Measurements from ENCODE around the gene PRR5L.

Gene PRR5L

GRCh38 chr11:36467916-36468315 is 171.8 kb downstream of the PRR5L start:
- Mint-ChIP-seq H3K4me1 (peaks cover 3% of the 10 kb centered on the region), H3K4me3 (no peak overlapping the region), H3K27me3 (ENCODE audit: low read depth, poor library complexity) (no peaks in the 10 kb centered on the region), H3K9me3 (no peaks in the 10 kb centered on the region), H3K36me3 (ENCODE audit: low read depth) (peaks cover 26% of the 10 kb centered on the region), H3K27ac (no peak overlapping the region)
- no peak for TF ChIP-seq CTCF (IDR thresholded peaks at IDR 0.05)
- no peak for DNase-seq

- H3K9me3 Mint-ChIP-seq: no peaks in the 10 kb centered on the region
- H3K36me3 Mint-ChIP-seq (ENCODE audit: low read depth): peaks cover 18% of the 10 kb centered on the region
- peaks cover 3% of the 10 kb centered on the region for H3K27me3 Mint-ChIP-seq (ENCODE audit: low read depth, poor library complexity)
- peak; percentile 26 for DNase-seq
- H3K27ac Mint-ChIP-seq: no peak overlapping the region
- TF ChIP-seq CTCF (IDR thresholded peaks at IDR 0.05): peak; percentile 14
- no peak overlapping the region for H3K4me3 Mint-ChIP-seq
- H3K4me1 Mint-ChIP-seq: peaks cover 3% of the 10 kb centered on the region
Observed at GRCh38 chr11:36469063-36469462, 173.0 kb downstream of the PRR5L start.

- Mint-ChIP-seq H3K4me3 (no peak overlapping the region), H3K27me3 (ENCODE audit: low read depth, poor library complexity) (peaks cover 3% of the 10 kb centered on the region), H3K36me3 (ENCODE audit: low read depth) (peaks cover 18% of the 10 kb centered on the region), H3K27ac (peak overlapping the region; percentile 12), H3K9me3 (no peaks in the 10 kb centered on the region), H3K4me1 (peaks cover 3% of the 10 kb centered on the region)
- DNase-seq: no peak
- TF ChIP-seq CTCF (IDR thresholded peaks at IDR 0.05): no peak
Observed at GRCh38 chr11:36469881-36470802, 174.1 kb downstream of the PRR5L start.

- Mint-ChIP-seq H3K4me3 (no peak overlapping the region), H3K36me3 (ENCODE audit: low read depth) (peaks cover 7% of the 10 kb centered on the region), H3K27ac (no peak overlapping the region), H3K27me3 (ENCODE audit: low read depth, poor library complexity) (peaks cover 3% of the 10 kb centered on the region), H3K9me3 (no peaks in the 10 kb centered on the region), H3K4me1 (peaks cover 3% of the 10 kb centered on the region)
- no peak for TF ChIP-seq CTCF (IDR thresholded peaks at IDR 0.05)
- no peak for DNase-seq
Observed at GRCh38 chr11:36471577-36471976, 175.5 kb downstream of the PRR5L start.

- no peaks in the 10 kb centered on the region for H3K36me3 Mint-ChIP-seq (ENCODE audit: low read depth)
- peaks cover 9% of the 10 kb centered on the region for H3K4me1 Mint-ChIP-seq
- no peak overlapping the region for H3K27ac Mint-ChIP-seq
- H3K27me3 Mint-ChIP-seq (ENCODE audit: low read depth, poor library complexity): peaks cover 3% of the 10 kb centered on the region
- no peak for TF ChIP-seq CTCF (IDR thresholded peaks at IDR 0.05)
- H3K9me3 Mint-ChIP-seq: no peaks in the 10 kb centered on the region
- no peak for DNase-seq
- H3K4me3 Mint-ChIP-seq: no peak overlapping the region
Observed at GRCh38 chr11:36475192-36475591, 179.1 kb downstream of the PRR5L start.
